Measurements from ENCODE around the gene TBC1D5. TPM values are rescaled to one million over a fixed set of nuclear protein-coding genes. Genes with fewer than 3 reads are reported as not detected.

TBC1D5 gene
- total and polyA plus RNA-seq, 2 of the 8 experiments (the other 6 are each of a cell fraction or from before 2014, with no cell fraction given): 11.0 to 22.9 TPM

GRCh38 chr3:17315897-17316296 is 426.5 kb downstream of the TBC1D5 start:
- H2BK12ac ChIP-seq (ENCODE audit: low read depth, low read length): no peak overlapping the region
- H4K8ac ChIP-seq (ENCODE audit: extremely low read depth, insufficient read depth, low read length): no peak overlapping the region
- H3K79me1 ChIP-seq (ENCODE audit: low read depth, low read length): no peaks in the 10 kb centered on the region
- no peak overlapping the region for H2BK120ac ChIP-seq (replicated peaks; ENCODE audit: low read depth, low read length)
- no peak overlapping the region for H3K4me3 ChIP-seq (ENCODE audit: extremely low read depth in 1 of 4, insufficient read depth in 2 of 4, low read depth in 3 of 4, low read length in 4 of 4)
- no peaks in the 10 kb centered on the region; a peak in 1 of 7 replicates for H3K4me1 ChIP-seq (replicated peaks in 1 of 4; ENCODE audit: control insufficient read depth in 3 of 4, insufficient read depth in 4 of 4, low read length in 3 of 4)
- H3K9ac ChIP-seq (replicated peaks in 1 of 4; ENCODE audit: extremely low read depth in 1 of 4, low read depth in 3 of 4, low read length in 3 of 4): no peak overlapping the region
- H3K23ac ChIP-seq (ENCODE audit: insufficient read length): no peak overlapping the region
- H2AFZ ChIP-seq (ENCODE audit: low read length): no peak overlapping the region
- H2BK5ac ChIP-seq (ENCODE audit: low read depth, low read length): no peak overlapping the region
- POLR2A ChIA-PET (ENCODE audit: partially characterized antibody): no interaction called here
- H2BK15ac ChIP-seq (ENCODE audit: low read length): no peak overlapping the region
- no peak overlapping the region for H3K56ac ChIP-seq (replicated peaks; ENCODE audit: insufficient read length, low read depth, low read length)
- no peak overlapping the region for H3K4ac ChIP-seq (replicated peaks; ENCODE audit: insufficient read length, low read depth, low read length)
- H3K23me2 ChIP-seq (ENCODE audit: low read depth, low read length): no peaks in the 10 kb centered on the region
- no peaks in the 10 kb centered on the region for H4K20me1 ChIP-seq (replicated peaks in 1 of 2; ENCODE audit: control insufficient read depth in 1 of 2, insufficient read depth in 2 of 2, low read length in 2 of 2)
- CTCF ChIA-PET (ENCODE audit: partially characterized antibody): interaction anchor here (1.0 kb wide), 1 partner anchor 98 kb away, joined by 4 read pairs; no protein-coding TSS in a partner anchor
- WGBS, 2 experiments (ENCODE audit: extremely low coverage in 1 of 2, insufficient coverage in 1 of 2, insufficient read length in 1 of 2, insufficient replicate concordance in 2 of 2, low coverage in 1 of 2, low lambda C conversion rate in 2 of 2, missing lambda C conversion rate in 1 of 2): 88% methylated on average over 3 of the region's 3 CpGs; no CpG with 5 or more reads in 1 of the 2 experiments
- no peak overlapping the region for H2AK5ac ChIP-seq (ENCODE audit: low read depth, low read length)
- H3K4me2 ChIP-seq (ENCODE audit: insufficient read depth in 1 of 2, low read depth in 2 of 2, low read length in 2 of 2): no peak overlapping the region
- no peak overlapping the region for H4K5ac ChIP-seq (ENCODE audit: insufficient read length, low read depth, low read length)
- TF ChIP-seq POLR2A (IDR thresholded peaks at IDR 0.05; ENCODE audit: control extremely low read depth in 1 of 2, low read depth in 2 of 2, low read length in 2 of 2): no peak
- no peak for TF ChIP-seq PHF8 (conservative IDR thresholded peaks at IDR 0.05; ENCODE audit: low read depth, low read length)
- no peak for DNase-seq (ENCODE audit: low read depth in 1 of 2, low spot score in 2 of 2)
- H2BK20ac ChIP-seq (ENCODE audit: low read length): no peak overlapping the region
- no peak overlapping the region for H3K18ac ChIP-seq (ENCODE audit: extremely low read depth, low read length)
- no peak overlapping the region for H4K91ac ChIP-seq (replicated peaks; ENCODE audit: insufficient read length, low read length)
- FAIRE-seq: no peak
- H3K27me3 ChIP-seq (replicated peaks in 1 of 4; ENCODE audit: control insufficient read depth in 3 of 4, extremely low read depth in 1 of 4, insufficient read depth in 3 of 4, low read length in 3 of 4): no peaks in the 10 kb centered on the region
- no peaks in the 10 kb centered on the region for H3K36me3 ChIP-seq (ENCODE audit: control insufficient read depth in 2 of 4, insufficient read depth in 4 of 4, low read length in 3 of 4)
- no peaks in the 10 kb centered on the region for H3K9me3 ChIP-seq (ENCODE audit: insufficient read depth in 2 of 2, low read depth in 1 of 2, low read length in 1 of 2)
- H3K27ac ChIP-seq (ENCODE audit: low read depth, low read length): no peak overlapping the region
- H3K14ac ChIP-seq (ENCODE audit: insufficient read length): no peak overlapping the region
- H3K79me2 ChIP-seq (ENCODE audit: control insufficient read depth in 1 of 2, insufficient read depth in 2 of 2, low read length in 2 of 2): no peaks in the 10 kb centered on the region
